ENCODE results near the gene SNX17. TPM values are rescaled to one million over a fixed set of nuclear protein-coding genes. Genes with fewer than 3 reads are reported as not detected.
A peak's percentile ranks its signal among the peaks of the same experiment; 100 is the strongest.

The SNX17 gene
- total RNA-seq, 2 donors from 2014 or later = 77.1 to 99.6 TPM

DNA sequence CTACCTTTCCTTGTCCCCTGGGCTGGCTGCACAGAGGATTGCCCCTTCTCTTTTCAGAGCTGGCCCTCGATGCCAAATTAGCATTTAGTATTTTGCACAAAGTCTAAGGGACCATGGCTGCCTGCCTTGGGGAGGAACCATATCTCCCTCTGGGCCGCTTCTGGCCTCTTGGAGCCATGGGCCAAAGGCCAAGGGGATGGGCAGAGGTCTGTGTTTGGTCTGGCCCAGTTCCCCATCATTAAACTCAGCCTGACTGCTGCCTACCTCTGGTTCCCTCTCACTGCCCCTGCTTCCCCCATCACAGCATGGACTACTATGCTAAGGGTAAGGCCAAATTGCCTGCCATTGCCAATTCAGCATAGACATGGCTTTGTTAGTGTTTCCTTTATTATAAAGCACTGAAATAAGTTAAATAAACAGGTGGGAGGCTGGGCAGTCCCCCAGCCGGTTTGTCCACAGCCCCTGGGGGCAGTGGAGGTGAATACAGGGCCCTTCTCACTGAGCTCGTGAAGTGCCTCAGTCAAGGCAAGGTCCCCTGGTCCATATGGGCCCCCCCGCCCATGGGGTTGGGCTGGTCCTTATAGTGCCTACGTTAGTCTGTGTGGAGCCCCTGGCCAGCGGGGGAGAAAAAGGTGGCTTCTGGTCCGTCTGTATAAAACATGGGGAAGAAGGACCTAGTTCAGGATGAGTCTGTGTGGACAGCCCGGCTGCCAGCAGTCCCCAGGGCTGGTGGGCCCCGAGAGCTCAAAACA lies 6.6 kb downstream of the SNX17 start:
- no peaks in the 10 kb centered on the region for H3K9me3 ChIP-seq
- H3K4me3 ChIP-seq = no peak overlapping the region
- peaks cover 14% of the 10 kb centered on the region for H3K36me3 ChIP-seq
- peaks cover 6% of the 10 kb centered on the region for H3K4me1 ChIP-seq
- no peak for DNase-seq
- TF ChIP-seq, protein P1, sequence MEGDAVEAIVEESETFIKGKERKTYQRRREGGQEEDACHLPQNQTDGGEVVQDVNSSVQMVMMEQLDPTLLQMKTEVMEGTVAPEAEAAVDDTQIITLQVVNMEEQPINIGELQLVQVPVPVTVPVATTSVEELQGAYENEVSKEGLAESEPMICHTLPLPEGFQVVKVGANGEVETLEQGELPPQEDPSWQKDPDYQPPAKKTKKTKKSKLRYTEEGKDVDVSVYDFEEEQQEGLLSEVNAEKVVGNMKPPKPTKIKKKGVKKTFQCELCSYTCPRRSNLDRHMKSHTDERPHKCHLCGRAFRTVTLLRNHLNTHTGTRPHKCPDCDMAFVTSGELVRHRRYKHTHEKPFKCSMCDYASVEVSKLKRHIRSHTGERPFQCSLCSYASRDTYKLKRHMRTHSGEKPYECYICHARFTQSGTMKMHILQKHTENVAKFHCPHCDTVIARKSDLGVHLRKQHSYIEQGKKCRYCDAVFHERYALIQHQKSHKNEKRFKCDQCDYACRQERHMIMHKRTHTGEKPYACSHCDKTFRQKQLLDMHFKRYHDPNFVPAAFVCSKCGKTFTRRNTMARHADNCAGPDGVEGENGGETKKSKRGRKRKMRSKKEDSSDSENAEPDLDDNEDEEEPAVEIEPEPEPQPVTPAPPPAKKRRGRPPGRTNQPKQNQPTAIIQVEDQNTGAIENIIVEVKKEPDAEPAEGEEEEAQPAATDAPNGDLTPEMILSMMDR (IDR thresholded peaks at IDR 0.05) = no peak
- no peak overlapping the region for H3K9ac ChIP-seq (ENCODE audit: low read depth in 2 of 2, low read length in 2 of 2)
- no peak overlapping the region for H3K27ac ChIP-seq
- no peaks in the 10 kb centered on the region for H3K27me3 ChIP-seq
- intact Hi-C loops (cut with DNase I) = no loop called here

DNA sequence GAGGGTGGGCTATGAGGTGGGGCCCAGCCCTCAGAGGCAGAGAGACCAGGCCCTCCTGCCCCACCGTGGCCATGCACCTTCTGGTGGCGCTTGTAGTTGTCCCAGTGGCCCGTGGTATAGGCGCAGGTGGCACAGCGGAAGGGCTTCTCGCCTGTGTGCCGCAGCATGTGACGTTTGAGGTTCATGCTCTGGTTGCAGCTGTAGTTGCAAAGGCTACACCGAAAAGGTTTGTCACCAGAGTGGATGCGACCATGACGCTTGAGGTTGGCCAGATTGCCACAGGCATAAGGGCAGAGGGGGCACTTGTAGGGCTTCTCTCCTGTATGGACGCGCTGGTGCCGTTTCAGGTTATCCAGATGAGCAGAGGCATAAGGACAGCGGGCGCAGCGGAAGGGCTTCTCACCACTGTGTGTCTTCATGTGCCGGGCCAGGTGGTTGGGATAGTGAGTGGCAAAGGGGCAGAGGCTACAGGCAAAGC lies 7.2 kb downstream of the SNX17 start:
- Histone ChIP-seq H3K27me3 (no peaks in the 10 kb centered on the region), H3K27ac (no peak overlapping the region), H3K4me1 (peaks cover under 1% of the 10 kb centered on the region), H3K4me3 (no peak overlapping the region), H3K9ac (ENCODE audit: low read depth in 2 of 2, low read length in 2 of 2) (no peak overlapping the region), H3K36me3 (peaks cover 14% of the 10 kb centered on the region), H3K9me3 (no peaks in the 10 kb centered on the region)
- intact Hi-C loops (cut with DNase I) = no loop called here
- TF ChIP-seq, protein P1 (IDR thresholded peaks at IDR 0.05) = no peak
- no peak for DNase-seq

DNA sequence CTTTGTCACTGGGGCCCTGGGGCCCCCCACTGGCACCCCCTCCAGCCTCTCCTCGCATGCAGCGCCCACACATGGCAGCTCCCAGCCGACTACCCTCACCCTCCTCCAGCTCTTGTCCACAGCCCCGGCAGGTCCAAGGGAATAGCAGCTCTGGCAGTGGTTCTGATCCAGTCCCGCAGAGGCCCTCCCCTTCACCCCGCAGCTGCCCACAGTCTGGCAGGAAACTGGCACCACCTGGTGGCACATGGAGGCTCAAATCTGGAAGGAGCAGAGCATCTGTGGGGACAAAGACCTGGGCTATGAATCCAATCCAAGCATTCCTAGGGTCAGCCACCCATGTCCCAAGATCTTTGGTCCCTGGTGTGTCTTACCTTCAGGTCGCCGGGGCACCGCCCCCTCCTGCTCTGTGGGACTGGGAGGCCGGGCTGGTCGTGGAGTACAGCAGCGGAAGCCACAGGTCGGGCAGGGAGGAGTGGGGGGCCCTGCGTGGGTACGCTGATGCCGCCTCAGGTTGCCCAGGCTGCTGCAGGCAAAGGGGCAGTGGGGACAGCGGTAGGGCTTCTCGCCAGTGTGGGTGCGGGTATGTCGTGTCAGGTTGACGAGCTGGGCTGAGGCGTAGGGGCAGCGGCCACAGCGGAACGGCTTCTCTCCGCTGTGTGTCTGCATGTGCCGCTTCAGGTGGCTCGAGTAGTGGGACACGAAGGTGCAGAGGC lies 7.8 kb downstream of the SNX17 start:
- intact Hi-C loops (cut with DNase I) = no loop called here
- DNase-seq = no peak
- no peaks in the 10 kb centered on the region for H3K4me1 ChIP-seq
- TF ChIP-seq, protein P1 (IDR thresholded peaks at IDR 0.05) = peak; percentile 10
- H3K9me3 ChIP-seq = no peaks in the 10 kb centered on the region
- H3K9ac ChIP-seq (ENCODE audit: low read depth in 2 of 2, low read length in 2 of 2) = no peak overlapping the region
- no peak overlapping the region for H3K27ac ChIP-seq
- peaks cover 14% of the 10 kb centered on the region for H3K36me3 ChIP-seq
- H3K27me3 ChIP-seq = no peaks in the 10 kb centered on the region
- no peak overlapping the region for H3K4me3 ChIP-seq

GRCh38 chr2:27378809-27379290 lies 8.4 kb downstream of the SNX17 start:
- intact Hi-C loops (cut with DNase I) = no loop called here
- Histone ChIP-seq H3K9ac (ENCODE audit: low read depth in 2 of 2, low read length in 2 of 2) (peak overlapping the region in 1 of 2 donors; percentile 93), H3K36me3 (peaks cover 14% of the 10 kb centered on the region), H3K4me1 (no peaks in the 10 kb centered on the region), H3K9me3 (no peaks in the 10 kb centered on the region), H3K27ac (peak overlapping the region; percentile 92), H3K4me3 (no peak overlapping the region), H3K27me3 (no peaks in the 10 kb centered on the region)
- TF ChIP-seq, protein P1 (IDR thresholded peaks at IDR 0.05) = no peak
- DNase-seq = no peak

- Histone ChIP-seq H3K27ac (peak overlapping the region; percentile 92), H3K4me3 (peak overlapping the region; percentile 57), H3K9ac (ENCODE audit: low read depth in 2 of 2, low read length in 2 of 2) (peak overlapping the region; percentile 92 to 93), H3K9me3 (no peaks in the 10 kb centered on the region), H3K36me3 (peaks cover 14% of the 10 kb centered on the region), H3K27me3 (no peaks in the 10 kb centered on the region), H3K4me1 (no peaks in the 10 kb centered on the region)
- intact Hi-C loops (cut with DNase I) = no loop called here
- TF ChIP-seq, protein P1 (IDR thresholded peaks at IDR 0.05) = no peak
- no peak for DNase-seq
Measured at GRCh38 chr2:27379383-27379835, 9.0 kb downstream of the SNX17 start.
